GM18498 (cell line): ENCODE data around the gene LRMDA.

Source experiments
- ATAC-seq: cut with Tn5 transposase; IDR thresholded peaks from one replicate; pipeline ENCODE4 v1.9.1; 2021; ENCODE audit warnings: mild to moderate bottlenecking, moderate library complexity; ENCODE audit not compliant: unreplicated experiment

Gene LRMDA

DNA sequence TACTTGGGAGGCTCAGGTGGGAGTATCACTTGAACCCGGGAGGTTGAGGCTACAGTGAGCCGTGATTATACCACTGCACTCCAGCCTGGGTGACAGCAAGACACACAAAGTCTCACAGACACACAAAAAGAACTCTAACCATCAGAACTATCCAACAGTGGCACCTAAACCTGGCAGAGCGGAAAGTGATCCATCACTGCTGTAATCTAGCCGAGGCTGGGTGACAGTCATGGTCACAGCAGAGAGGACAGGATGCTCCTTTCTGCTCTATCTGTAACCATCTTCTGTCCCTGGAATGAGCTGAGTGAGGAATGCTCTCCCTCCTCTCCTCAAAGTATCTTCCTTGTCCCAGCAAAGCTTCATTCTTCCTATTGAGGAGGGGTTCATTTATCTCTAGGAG, 656.6 kb downstream of the LRMDA start:
- no peak for ATAC-seq

DNA sequence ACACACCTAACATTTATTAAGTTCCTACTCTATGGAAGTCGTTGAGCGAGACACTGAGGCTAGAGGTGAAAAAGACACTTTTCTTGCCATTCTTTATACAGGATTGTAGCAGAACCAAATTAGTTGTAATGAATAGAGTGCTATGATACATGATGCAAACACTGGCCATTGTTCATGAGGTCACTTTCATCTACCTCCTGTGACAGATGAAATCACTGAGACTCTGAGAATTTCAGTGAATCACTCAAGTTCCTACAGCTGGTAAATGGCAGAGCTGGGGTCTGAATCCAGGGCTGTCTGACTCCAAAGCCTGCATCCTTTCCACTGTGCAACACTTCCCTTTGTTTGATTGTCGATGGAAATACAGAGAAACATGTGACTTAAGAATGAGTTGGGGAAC, 657.6 kb downstream of the LRMDA start:
- ATAC-seq, result no peak

DNA sequence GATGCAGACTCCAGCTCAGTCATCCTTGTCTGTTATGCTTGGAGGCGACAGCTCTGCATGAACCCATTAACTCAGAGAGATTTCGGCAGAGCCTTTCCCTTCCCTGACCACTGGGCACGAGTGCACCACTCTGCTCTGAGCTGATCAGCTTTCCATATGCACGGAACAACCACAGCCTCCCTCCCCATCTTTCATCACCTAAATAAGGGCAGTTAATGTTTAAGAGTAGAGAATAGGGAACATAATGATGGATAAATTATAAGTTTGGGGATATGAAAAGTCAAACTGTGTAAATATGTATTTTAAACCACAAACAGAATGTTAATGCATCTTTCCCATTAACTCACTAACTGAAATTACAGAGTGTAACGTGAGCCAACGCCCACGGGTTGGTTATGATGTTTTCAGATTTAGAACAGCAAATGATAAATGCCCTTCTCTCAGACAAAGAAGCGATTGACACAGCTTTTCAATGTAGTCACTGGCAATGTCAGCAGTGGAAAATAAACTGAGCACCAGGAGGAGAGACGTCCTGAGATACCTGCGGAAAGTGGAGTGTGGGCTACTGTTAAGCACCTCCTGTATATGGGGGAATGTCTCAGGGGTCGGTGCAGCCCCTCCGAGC, 658.2 kb downstream of the LRMDA start:
- no peak for ATAC-seq

GRCh38 chr10:76091926-76092325, 660.5 kb downstream of the LRMDA start:
- no peak for ATAC-seq

- ATAC-seq, result no peak
Observed at GRCh38 chr10:76106611-76107010, 675.2 kb downstream of the LRMDA start.

GRCh38 chr10:76108563-76109359, 677.3 kb downstream of the LRMDA start:
- ATAC-seq, result no peak

- ATAC-seq, result no peak
Observed at GRCh38 chr10:76111404-76111803, 680.0 kb downstream of the LRMDA start.

DNA sequence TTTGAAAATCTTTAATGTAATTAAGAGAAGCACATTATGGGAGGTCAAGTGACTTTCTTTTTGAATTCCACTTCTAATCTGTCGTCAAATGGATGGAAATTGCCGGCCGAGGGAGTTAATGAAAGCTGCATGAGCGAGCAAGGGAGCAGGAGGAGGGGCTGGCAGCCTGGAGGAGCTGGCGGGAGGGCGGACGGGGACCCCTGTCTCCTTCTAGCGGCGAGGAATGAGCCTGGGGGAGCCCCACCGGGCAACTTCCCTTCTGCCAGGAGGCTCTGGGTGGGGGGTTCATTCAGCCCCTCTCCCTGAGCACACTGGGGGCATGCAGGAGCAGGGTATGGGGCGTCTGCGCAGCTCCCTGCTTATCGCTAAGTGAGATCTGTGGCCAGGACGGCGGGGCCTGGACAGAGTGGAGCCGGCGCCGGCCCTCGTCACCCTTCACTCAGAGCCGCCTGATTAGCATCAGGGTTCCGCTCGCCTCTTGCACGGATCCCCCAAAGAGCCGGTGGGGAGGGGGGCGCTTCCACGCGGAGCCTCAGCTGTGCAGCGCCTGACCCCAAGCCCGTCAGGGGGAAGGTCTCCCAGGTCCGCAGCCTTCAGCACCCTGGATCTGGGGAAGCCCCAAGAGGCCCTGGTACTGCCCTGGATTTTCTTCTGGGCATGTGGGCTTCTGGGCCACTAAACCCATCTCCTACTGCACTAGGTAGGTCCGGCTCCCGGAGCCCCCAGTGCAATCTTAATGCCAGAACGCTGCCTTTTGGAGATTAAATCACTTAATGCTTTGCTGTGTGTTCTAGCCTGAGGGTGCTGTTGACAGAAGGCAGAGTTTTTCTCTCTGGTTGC, 680.8 kb downstream of the LRMDA start:
- ATAC-seq, result no peak

DNA sequence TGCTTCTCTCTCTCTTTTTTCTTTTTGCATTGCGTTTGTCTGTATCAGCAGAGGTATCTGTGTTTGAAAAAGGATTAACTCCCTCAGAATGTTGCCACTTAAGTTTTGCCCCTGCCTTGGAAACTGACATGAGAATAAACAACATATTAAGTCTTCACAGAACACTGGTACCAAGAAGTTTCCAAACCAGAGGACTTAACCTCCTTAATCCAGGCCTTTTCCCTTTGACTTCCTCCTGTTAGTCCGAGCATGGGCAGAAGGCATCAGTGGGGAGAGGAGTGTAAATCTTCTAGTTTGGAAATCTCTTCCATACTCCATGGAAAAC, 681.4 kb downstream of the LRMDA start:
- no peak for ATAC-seq

DNA sequence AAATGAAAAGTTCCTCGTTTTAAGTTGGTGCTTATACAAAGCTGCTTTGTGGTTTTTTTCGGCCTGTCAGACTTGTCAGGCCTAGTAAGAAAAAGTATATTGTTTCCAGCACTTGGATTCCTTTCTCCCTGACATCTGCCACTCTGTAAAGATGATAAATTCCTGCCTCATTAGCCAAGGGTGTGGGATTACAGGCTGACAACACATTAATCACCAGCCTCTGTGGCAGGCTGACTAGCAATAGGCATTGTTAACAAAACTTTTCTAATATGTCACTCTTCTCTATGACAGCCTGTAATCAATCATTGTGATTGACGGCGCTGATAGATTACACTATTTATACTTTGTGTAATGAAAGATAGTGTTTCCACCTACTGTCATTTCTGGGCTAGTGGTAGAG, 682.5 kb downstream of the LRMDA start:
- ATAC-seq, result no peak

- ATAC-seq, result no peak
Observed at GRCh38 chr10:76114581-76115001, 683.2 kb downstream of the LRMDA start.

DNA sequence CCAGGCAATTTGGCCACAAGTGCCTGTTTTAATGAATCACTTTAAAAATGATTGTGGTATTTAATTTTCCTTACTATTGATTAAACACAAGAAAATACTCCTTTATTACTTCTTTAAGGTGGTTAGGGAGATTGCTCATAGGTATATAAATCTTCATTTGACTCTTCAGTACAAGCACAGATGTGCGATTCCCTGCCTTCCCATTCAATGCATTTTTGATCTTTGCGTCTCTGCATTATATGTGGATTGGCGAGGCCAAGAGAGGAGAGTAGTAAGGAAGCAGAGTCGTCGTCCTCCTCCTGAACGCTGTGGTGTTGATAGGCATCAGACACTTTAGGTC, 683.7 kb downstream of the LRMDA start:
- ATAC-seq, result no peak

DNA sequence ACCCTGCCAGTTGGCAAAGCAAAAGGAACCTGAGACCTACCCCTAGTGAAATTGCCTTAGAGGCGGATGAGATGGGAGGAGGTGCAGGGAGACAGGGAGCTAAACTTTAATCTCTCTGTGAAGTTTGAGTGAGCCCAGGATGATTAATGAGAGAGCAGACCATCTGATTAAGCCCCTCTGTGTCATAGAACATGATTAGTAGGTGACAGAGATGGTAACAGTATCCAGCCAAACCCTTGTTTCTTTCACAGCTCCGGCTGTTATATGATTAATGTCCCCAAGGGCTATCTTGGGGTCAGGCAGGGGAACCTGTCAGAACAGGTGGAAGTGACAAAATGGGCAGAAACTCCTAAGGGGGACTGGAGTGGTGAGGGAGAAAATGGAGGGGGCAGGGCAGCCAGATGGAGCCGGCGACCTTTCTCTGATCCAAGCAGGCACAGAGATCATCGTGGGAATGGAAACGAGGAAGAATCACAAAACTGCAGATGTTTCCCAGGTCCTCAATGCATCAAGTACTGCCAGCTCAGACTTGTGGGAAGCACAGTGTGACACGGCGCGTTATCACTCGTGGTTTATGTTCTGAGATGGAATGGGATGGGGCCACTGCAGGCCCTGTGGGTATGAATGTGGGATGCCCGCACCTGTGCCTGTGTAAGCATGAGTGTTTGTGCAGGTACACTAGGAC, 684.2 kb downstream of the LRMDA start:
- ATAC-seq, result no peak

DNA sequence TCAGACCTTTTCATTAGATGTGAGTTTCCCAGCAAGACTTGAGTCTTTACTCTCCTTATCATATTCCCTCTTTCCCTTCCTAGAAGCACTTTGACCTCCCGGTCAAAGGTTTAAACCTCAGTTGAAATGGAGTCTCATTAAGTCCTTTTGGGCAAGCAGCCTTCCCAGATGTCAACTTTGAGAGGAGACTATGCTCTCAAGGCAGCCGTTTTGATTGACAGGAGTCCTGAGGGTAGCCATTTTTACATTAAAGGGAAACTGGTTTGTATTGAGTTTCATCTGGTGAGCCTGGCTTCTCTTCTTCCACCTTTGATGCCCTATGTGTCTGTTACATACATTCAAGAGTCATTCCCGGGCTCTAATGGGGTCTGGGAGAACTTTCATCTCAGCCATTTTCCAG, 685.1 kb downstream of the LRMDA start:
- no peak for ATAC-seq

- ATAC-seq, result no peak
Observed at GRCh38 chr10:76117949-76118348, 686.5 kb downstream of the LRMDA start.

GRCh38 chr10:76119036-76119435, 687.6 kb downstream of the LRMDA start:
- no peak for ATAC-seq

- no peak for ATAC-seq
Observed at GRCh38 chr10:76119515-76119914, 688.1 kb downstream of the LRMDA start.

- no peak for ATAC-seq
Observed at GRCh38 chr10:76122056-76122455, 690.6 kb downstream of the LRMDA start.

DNA sequence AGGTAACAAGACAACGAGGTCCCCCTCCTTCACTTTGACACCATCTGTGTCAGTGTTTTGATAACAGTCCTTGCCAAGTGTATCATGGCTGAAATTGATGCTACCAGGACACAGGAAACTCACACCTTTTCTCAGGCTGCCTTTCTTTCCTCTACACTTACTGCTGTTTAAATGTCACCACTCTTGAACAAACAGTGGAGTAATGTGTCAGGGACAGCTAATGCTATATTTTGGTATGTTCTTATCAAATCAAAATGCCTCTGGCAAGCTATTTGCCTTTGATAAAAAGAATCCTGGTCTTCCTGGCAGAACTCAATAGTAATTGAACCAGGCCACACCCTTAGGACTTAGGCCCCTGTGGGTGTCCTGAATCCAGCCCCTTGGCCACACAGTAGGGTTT, 692.9 kb downstream of the LRMDA start:
- no peak for ATAC-seq

DNA sequence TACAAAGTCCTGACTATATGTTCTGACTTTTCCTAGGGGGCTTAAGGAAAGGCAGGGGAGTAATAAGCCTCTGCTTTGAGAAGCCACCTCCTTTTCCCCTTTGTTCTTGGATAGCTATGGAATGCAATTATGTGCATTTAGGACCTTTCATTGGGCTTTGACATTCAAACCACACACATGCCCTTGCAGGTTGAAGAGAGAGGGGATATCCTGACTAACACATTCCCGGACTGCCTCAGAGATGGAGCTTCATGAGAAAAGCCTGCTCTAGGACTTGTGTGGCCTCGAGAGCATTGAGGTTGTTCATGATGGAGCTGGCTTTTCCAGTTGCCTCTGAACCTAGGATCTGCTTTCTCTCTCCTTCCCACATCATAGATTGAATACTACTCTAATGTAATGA, 694.5 kb downstream of the LRMDA start:
- ATAC-seq, result no peak
